HG03571 (cell line): ENCODE measurements around the gene THAP8.

Experiments
- ATAC-seq: cut with Tn5 transposase; IDR thresholded peaks from one replicate; pipeline ENCODE4 v1.9.1; 2021; ENCODE audit not compliant: unreplicated experiment

THAP8 gene

GRCh38 chr19:36031308-36031707 lies 22.8 kb downstream of the THAP8 start:
- no peak for ATAC-seq

- no peak for ATAC-seq
Measured at GRCh38 chr19:36030264-36031148, 23.6 kb downstream of the THAP8 start.

DNA sequence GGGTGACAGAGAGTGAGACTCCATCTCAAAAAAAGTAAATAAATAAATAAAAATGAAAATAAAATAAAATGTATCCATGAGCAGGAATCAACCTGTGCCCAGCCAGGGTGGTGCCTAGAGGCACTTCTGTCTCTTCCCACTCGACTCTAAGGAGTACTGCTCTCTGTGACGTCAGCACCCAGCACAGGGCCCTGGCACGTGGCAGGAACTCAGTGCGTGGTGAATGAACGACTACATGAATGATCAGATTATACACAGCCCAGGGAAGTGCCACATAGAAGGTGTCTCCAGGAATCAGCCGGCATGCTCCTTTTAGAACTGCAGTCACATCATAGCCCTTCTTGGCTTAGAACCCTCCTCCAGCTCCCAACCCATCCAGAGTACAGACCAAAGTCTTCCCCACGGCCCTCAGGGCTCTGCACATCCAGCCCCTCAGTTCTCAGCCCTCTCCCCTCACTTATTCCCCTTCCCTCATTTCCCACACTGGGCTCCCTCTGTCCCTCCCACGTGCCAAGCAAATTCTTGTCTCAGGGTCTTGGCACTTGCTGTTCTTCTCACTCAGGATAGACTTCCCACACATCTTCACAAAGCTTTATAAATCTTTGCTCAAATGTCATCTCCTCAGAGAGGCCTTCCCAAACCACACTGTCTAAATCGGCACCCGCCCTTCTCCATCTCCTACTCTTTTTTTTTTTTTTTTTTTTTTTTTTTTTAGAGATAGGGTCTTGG lies 25.6 kb downstream of the THAP8 start:
- no peak for ATAC-seq

DNA sequence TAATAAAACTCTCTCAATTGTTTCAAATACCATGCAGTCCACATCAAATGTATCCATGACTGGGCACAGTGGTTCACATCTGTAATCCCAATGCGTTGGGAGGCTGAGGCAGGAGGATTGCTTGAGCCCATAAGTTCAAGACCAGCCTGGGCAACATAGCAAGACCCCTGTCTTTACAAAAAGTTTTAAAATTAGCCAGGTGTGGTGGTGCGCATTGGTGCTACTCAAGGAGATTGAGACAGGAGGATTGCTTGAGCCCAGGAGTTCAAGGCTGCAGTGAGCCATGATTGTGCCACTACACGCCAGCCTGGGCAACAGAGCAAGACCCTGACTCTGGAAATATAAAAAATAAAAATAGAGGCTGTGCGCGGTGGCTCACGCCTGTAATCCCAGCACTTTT lies 26.4 kb downstream of the THAP8 start:
- no peak for ATAC-seq

GRCh38 chr19:36026091-36026876 lies 27.8 kb downstream of the THAP8 start:
- no peak for ATAC-seq

GRCh38 chr19:36025541-36025940 lies 28.5 kb downstream of the THAP8 start:
- no peak for ATAC-seq

- no peak for ATAC-seq
Measured at GRCh38 chr19:36023432-36023831, 30.7 kb downstream of the THAP8 start.

GRCh38 chr19:36019061-36019670 lies 34.9 kb downstream of the THAP8 start:
- ATAC-seq: no peak

DNA sequence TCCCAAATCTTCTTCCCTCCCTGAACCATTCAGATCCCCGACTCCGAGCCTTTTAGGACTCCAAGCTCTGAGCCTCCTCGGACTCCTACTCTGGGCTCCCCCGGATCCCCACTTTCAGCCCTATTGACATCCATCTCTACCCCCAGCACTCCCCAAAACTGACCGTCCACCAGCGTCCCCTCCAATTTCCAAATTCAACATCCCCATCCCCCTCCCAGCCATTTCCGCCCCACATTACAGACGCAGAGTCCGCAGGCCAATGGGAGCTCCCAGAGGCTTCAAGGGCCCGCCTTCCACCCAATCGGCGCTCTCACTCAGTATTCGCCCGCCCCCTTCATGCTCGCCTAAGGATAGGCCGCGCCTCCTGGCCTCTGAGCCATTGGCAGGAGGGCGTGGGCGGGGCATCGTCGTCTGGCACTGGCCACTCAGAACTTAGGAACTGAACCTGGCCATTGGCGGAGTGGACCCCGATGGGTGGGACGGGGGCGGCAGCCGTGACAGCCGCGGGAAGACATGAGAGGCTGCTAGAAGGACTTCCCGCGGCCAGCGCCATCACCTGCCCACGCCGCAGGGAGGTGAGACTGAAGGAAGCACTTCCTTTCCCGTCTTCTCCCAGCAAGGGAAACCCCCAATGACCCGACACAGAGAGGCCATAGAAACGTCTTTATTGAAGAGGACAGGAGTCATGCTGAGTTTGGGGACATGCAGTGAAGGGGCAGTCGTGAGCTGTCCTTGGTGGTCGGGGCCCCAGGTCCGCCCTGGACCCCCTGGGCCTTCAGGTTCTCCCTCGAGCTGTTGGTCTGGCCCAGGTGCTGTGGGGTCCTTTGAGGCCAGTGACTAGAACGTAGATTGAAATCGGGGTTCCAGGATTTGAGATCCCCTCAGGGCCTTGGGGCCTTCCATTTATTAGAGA lies 39.8 kb downstream of the THAP8 start, which contains the start of gene ALKBH6:
Gene ALKBH6 (minus strand): TSS at position 202 of the 913 bp plus-strand sequence. CDS start 816 bp downstream, outside the sequence.
- peak; percentile 91 for ATAC-seq

DNA sequence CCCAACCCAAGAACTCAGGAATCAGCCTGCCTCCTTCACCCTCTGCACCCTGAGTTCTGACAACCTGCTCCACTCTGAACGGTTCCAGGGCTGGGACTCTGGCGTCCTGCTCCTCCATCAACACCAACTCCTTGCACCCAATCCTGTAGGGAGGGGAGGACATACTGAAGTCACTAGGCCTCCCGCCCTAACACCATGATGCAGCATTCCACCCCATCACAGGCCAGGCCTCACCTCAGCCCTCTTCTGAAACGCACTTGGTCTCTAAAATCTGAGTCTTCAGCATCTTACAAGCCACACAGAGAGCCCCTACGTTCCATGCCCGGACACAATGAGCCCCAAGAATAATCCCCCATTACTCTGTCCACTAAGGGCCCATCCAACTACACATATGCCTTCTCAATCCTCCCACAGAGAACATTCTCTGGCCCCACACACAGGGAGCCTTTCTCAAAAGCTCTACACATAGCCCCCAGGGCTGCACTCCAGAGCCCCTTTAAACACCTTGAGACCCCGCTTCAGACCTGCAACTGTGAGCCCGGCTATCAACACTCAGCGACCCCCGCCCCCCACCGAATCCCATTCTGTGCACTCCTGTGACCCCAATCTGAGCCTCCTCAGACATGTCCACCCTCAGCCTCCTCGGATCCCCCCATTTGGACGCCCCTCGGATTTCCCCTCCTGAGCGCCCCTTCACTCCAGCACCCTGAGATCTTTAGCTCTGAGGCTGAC lies 40.6 kb downstream of the THAP8 start:
- ATAC-seq: no peak

DNA sequence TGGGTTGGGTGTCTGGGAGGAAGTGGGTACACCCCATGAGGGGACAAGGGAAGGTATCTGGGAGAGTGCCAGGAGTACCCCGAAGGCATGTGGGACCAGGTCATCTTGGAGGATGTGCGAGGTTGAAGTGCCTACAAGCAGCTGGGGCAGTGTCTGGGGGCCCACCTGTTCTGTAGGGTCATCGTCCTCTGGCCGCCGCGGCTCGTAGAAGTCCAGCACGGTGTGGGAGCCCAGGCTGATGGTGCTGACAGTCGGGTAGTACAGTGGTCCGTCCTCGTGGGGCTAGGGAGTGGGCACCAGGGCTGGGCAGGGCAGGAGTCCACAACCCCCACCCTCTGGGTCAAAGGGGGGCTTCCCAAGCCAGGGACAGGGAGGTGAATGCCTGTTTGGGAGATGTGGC lies 43.7 kb downstream of the THAP8 start:
- ATAC-seq: no peak

GRCh38 chr19:36009633-36010379 lies 44.3 kb downstream of the THAP8 start:
- ATAC-seq: no peak

- no peak for ATAC-seq
Measured at GRCh38 chr19:36009220-36009619, 44.9 kb downstream of the THAP8 start.

DNA sequence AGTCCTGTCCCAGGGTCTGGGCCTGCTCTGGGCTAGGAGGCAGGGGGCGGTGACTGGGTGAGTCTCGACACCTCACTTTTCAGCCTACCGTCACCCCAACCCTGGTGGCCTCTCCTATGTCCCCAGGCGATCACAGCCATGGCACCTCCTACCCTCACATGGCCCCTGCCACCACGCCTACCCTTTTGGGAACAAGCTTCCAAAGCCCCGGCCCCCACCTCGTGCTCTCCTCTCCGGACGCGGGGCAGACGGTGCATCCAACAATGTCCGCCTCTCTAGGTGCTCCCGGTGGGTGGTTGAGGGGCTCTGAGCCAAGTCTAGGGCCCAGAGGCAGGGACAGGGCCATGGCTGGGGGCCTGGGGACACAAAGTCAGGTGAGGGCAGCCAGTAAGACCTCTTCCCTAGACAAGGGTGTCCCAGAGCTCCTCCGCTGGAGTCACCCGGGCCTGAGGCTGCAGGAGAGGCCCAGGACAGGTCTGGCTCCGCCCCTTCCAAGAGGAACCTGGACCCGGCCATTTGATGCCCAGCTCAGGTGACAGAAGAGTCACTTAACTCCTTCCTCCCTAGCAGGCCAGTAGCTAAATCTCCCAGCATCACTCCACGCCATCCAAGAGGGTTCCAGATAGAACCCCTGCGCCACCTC lies 45.6 kb downstream of the THAP8 start, which contains the start of gene SYNE4:
Gene SYNE4 (minus strand): TSS at position 478 of the 643 bp plus-strand sequence. CDS start 132 bp downstream, at position 346.
- no peak for ATAC-seq

GRCh38 chr19:36006955-36007354 lies 47.1 kb downstream of the THAP8 start:
- ATAC-seq: no peak

- ATAC-seq: no peak
Measured at GRCh38 chr19:36003284-36003683, 50.8 kb downstream of the THAP8 start.

- no peak for ATAC-seq
Measured at GRCh38 chr19:36001605-36002004, 52.5 kb downstream of the THAP8 start.

GRCh38 chr19:35996777-35997176 lies 57.3 kb downstream of the THAP8 start:
- no peak for ATAC-seq
